HG03066 (cell line): ENCODE results near the gene CPT2.

Experiments
- ATAC-seq: cut with Tn5 transposase; IDR thresholded peaks from one replicate; pipeline ENCODE4 v1.9.1; 2021; ENCODE audit warnings: low read depth; ENCODE audit not compliant: unreplicated experiment

The CPT2 gene

DNA sequence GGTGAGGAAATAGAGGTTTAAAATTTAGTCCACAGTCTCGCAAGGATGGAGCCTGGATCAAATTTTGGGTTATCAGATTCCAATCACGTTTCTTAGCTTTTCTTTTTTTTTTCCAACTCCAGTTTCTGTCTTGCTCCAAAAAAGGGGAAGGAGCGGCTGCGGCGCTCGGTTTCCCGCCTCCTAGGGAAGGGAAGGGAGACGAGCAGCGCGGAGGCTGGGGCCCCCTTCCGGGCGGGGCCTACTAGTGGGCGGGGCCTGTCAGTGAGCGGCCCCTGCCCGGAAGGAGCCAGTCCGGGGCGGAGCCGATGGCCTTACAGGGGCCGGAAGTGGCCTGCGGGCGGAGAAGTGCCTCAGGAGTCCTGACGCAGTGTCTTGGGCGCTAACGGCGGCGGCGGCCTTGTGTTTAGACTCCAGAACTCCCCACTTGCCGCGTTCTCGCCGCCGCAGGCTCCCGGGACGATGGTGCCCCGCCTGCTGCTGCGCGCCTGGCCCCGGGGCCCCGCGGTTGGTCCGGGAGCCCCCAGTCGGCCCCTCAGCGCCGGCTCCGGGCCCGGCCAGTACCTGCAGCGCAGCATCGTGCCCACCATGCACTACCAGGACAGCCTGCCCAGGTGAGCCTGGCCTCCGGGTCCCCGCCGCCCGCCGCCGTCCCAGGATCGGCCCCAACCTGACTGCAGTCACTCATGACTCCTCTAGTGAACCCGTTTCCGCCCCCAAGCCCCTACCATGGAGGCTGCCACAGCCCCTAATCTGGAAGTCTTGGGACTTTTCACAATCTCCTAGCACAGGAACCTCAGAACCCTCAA lies at the start of gene CPT2:
CPT2 (plus strand) TSS at position 340 of the 806 bp plus-strand sequence; CDS start at position 460, 120 bp downstream.
- ATAC-seq: peak; percentile 100

DNA sequence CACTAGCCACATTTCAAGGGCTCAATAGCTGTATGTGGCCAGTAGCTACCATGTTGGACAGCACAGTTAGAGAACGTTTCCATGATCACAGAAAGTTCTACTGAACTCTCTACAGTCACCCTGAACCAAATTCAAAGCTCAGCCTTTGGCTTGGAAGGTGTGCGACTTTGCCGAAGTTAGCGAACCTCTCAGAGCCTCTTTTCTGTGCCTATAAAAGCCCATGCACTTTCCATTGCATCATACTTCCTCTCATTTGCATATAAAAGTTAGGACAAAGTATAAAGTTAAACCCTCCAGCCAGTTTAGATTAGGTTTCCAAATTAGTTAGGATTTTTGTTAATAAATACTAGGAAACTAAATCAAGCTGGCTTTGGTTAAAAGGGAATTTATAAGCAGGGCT lies 49.5 kb upstream of the CPT2 start:
- ATAC-seq: no peak

DNA sequence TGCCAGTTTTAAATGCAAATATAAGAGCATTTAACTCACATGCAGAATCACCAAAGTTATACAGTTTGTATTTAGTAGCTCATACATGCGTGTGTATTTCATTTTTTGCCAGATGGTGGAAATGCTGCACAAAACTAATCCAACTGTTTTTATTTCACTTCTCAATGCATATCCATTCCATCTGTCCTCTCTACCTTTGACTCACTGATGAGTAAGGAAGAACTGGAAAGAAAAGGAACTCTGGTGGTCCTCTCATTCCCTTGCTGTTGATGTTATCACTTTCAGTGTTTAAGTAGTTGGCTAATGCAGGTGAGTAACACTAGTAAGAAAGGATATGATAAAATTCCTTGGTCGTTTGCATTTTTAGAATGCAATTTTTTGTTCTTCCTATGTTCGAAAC lies 48.5 kb upstream of the CPT2 start:
- no peak for ATAC-seq

DNA sequence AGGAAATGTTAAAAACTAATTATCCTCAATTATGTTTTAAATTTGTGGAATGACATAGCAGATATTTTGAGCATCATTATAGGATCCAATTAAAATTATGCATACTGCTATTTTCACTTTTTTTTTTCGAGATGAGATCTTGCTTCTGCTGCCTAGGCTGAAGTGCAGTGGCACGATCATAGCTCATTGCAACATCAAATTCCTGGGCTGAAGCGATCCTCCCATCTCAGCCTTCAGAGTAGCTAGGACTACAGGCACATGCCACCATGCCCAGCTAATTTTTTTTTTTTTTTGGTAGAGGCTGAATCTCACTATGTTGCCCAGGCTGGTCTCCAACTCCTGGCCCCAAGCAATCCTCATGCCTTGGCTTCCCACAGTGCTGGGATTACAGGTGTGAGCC lies 42.9 kb upstream of the CPT2 start:
- no peak for ATAC-seq

DNA sequence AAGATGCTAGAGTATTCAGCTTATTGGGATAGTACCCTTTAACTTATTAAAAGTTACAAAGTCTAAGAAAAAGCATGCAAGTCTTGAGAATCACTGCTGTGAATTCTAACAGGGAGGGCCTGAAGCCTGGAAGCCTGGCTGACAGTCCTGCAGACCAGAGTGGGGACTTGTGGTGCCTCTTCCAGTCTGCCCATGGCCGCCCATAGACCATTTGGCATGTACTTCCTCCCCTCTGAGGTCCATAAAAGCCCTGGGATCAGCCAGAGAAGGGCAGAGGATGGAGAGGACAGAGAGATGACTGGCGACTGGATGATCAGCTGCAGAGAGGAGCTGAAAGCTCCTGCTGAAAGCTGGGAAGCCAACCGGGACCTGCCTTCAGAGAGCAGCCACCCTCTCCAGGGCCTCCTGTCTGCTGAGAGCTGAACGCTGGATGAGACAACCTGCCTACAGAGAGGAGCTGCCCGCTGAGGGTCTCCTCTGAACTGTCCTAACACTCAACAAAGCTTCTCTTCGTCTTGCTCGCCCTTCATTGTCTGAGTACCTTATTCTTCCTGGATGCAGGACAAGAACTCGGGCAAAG lies 41.7 kb upstream of the CPT2 start:
- ATAC-seq: no peak

DNA sequence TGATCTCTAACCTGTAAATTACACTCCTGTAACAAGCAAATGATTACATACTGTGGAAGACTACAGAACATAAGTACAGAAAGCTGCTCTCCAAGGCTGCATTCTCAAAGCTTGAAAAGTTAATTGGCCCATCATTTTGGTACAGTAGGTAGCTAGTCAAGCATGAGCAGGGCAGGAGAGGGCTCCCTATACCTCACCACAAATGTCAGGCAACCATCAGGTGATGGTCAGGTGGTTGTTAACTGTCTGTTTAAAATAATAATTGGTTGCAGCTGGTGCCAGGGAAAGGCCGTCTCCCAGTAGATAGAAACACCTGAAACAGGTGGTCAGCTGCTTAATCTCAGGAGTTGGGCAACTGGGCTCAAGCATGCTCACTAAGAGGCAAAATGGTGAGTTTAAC lies 41.1 kb upstream of the CPT2 start:
- no peak for ATAC-seq

DNA sequence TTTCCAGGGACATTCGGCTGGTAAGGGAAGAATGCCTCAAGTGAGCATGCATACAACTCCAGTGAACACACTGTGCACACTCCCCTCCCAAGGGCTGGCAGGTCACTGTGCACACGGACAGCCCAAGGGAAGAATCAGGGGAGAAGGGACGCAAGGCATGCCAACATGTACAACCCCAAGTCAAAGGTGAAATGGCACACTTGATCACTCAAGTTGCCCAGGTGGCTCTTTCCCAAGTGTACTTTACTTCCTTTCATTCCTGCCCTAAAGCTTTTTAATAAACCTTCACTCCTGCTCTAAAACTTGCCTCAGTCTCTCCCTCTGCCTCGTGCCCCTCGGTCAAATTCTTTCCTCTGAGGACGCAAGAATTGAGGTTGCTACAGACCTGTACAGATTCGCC lies 40.7 kb upstream of the CPT2 start:
- no peak for ATAC-seq

DNA sequence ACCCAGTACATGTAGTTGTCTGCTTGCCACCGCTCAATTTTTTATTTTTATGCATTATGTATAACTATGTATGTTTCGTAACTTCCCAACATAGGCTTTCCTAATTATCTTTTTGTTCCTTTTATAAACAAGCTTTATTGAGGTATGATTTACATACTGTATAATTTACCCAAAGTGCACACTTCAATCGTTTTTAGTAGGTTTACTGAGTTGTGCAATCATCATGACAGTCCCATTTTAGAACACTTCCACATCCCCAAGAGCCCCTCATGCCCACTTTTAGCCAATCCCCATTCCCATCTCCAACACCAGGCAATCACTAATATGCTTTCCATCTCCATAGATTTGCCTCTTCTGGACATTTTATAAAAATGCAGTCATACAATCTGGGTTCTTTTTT lies 39.8 kb upstream of the CPT2 start:
- no peak for ATAC-seq

DNA sequence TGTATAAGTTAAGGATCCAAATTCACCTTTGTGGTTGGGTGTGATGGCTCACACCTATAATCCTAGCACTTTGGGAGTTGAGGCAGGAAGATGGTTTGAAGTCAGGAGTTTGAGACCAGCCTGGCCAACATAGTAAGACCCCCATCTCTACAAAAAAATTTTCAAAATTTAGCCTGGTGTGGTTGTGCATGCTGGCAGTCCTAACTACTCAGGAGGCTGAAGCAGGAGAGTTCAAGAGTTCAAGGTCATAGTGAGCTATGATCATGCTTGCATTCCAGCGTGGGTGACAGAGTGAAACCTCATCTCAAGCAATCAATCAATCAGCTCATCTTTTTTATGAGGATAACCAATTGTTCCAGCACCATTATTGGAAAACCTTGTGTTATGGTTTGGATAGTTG lies 37.7 kb upstream of the CPT2 start:
- ATAC-seq: no peak

DNA sequence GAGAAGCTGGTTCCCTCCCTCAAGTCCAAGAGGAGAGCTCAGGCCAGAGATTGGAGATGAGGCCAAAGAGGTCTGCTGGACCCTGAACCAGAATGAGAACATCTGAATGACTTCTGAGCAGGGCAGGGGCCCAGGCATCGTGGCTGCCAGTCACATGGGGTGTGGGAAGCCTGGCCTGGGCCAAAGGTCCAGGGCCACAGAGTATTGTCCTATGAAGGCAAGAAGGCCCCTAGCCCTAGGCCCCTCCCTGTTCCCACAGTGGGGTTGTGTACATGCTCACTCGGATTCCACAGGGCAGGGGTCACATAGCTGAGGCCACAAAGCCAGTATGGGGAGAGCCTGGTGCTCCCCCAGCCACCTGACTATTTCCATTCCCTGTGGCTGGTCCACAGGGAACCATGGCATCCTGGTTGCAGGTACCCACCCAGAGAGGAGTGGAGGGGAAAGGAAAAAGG lies 35.7 kb upstream of the CPT2 start:
- ATAC-seq: no peak

DNA sequence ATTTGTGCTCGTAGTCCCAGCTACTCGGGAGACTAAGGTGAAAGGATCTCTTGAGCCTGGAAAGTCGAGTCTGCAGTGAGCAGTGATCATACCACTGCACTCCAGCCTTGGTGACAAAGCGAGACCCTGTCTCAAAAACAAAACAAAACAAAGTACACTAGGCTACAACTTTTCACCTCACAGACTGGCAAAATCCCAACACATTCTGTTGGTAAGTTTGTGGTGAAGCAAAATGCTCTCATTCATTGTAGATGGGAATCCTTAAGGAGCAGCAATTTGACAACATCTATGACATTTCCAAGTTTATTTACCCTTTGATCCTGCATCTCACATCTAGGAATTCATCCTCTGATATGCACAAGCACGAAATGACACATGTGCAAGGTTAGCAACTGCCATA lies 34.0 kb upstream of the CPT2 start:
- no peak for ATAC-seq

DNA sequence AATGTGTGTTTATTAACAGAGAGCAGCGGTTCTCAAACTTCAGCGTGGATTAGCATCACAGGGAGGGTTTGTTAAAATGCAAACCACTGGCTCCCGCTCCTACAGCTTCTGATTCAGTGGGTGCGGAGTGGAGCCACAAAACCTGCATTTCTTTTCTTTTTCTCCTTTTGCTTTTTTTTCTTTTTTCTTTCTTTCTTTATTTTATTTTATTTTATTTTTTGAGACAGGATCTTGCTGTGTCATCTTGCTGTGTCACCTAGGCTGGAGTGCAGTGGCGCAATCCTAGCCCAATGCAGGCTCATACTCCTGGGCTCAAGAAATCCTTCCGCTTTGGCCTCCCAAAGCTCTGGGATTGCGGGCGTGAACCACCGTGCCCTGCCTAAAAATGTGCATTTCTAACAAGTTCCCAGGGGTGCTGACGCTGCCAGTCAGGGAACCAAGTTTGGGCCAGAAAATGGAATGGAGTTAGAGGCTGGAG lies 33.3 kb upstream of the CPT2 start:
- ATAC-seq: no peak

DNA sequence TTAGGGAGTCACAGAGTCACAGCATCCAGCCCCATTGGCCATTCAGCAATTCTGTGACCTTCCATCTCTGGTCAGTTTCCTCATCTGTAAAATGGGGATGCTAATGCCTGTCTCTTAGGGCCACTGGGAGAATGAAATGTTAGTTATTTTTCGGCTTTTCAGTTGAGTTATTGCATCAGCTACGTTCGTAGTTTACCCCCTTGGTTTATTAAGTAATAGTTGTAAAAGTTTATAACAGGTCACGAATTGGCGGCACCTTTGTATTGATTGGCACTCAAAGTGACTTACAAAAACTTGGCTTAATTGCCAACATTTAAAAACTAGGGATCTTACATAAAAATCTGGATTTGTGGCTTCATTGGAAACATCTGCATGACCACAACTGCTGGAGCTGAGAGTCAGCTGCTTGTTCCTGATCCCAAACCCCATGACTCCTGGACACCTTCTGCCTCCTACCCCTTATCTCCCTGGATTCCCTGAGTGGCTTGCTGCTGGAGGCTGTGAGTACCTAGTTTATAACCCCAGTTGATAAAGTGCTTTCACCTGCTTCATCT lies 31.1 kb upstream of the CPT2 start:
- no peak for ATAC-seq

DNA sequence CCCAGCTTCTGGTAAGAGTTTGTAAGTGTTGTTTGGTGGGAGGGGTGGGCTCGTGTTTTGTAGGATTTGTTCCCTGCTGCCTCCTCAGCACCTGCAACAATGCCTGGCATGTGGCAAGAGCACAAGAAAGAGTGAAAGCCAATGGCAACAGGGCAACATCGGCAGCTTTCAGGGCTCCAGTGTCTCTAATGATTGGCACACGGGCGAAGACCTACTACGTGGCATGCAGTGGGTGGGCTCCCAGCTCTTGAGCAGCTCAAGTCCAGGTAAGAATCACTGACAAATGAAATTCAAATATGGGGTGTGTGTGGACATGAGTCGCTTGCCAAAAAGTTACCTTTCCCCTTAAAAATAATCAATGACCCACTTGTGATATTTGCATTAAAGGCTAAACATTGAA lies 30.3 kb upstream of the CPT2 start:
- no peak for ATAC-seq

DNA sequence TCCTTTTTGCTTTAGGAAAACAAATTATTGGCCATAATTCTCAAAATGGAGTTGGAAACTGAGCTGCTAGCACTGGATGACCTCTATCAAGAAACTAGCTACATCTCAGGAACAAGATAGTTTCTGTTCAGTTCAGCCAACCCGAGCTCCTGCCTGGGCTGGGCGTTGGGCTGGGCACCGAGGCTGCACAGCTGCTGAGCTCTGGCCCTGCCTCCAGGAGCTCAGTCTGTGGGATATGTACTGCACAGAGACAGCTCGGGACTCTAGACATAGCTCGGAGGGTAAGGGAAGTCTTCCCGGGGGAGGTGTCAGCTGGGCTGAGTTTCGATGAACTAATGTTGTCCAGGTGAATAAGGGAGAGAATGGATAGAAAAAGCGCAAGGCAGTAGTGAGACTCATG lies 29.7 kb upstream of the CPT2 start:
- no peak for ATAC-seq

DNA sequence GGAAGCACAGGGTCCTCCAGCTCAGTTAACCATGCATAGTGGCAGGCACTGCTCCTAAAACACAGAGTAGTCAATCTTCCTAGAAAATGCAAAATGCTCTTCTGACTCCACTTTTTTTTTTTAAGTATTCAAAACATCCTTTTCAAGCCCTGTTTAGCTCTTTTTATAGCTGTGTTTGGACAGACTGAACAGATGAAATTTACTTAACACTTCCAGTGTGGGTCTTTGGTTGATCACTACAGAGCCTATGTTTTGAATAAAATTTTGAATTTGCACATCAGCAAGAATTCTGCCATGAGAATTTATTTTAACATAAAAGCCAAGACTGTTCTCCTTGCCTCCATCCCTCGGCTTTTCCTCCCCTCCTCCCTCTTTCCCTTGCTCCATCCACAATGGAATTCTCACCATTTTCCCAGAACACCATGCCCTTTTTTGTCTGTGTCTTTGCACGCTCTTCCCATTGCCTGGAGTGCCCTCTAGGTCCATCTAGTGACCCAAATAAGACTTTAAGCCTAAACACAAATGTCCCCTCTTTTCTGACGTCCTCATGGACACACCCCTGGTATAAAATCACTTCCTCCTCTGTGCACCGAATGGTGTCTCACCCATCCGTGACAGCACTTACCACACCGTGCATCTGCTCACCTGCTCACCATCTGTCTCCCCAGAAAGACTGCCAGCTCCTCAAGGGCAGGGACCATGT lies 24.0 kb upstream of the CPT2 start:
- ATAC-seq: no peak

DNA sequence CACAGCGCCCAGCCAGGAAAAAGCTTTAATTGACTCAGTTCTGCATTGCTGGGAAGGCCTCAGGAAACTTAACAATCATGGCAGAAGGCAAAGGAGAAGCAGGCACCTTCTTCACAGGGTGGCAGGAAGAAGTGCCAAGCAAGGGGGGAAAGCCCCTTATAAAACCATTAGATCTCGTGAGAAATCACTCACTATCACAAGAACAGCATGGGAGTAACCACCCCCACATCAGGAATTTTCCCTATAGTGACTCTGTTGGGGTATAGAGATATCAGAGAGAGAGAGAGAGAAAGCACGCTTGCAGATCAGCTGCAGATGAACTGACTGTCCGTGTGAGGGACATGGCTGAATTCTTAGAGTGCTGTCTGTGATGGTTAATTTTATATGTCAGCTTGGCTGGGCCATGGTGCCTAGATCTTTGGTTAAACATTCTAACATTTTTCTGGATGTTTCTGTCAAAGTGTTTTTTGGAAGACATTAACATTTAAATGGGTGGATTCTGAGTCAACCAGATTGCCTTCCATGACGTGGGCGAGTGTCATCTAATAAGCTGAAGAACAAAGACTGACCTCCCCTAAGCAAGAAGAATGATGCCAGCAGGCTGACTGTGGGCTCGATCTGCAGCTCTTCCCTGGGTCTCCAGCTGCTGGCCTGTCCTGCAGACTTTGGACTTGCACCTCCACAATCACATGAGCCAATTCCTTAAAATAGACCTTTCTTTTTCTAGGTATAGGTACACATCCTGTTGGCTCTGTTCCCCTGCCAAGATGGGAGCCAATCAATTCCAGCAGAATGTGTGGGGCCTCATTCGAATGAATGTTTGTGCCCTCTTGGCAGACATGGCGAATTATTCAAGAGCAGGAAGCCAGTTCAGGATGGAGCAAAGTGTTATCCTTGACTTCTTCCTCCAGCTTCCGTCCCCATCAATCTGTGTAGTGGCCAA lies 21.4 kb upstream of the CPT2 start:
- no peak for ATAC-seq

DNA sequence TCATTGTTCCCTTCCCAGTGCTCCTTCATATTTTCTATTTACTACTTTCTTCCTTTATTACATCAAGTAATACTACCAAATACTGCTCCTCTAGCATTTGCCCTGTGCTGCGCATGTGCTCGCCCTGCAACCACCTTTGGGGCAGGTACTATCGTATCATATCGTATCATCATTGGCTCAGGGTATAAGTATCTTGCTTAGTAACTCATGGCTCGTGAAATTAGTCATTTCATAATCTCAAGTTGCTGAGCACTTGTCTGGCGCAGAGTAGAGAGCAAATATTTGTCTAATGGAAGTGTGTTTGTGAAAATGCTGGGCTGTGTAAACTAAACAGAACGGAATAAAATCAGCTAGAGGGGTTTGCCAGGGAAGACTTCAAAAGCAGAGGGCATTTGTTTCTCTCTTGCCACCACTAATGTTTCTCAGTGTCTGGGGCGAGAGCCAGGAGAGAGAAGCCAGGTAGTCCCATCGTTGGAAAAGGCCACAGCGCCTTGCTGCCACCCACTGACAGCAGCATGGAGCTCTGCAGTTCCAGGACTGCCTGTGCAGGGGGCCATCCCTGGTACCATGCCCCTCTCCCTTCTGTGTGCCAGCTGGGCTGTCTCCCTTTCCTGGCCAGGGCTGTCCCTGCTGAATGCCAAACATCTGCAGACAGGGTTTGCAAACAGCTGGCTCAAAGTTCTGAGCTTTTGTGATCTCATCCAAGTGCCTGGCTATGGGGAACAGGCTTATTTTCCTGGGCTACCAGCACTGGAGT lies 20.0 kb upstream of the CPT2 start:
- ATAC-seq: no peak

DNA sequence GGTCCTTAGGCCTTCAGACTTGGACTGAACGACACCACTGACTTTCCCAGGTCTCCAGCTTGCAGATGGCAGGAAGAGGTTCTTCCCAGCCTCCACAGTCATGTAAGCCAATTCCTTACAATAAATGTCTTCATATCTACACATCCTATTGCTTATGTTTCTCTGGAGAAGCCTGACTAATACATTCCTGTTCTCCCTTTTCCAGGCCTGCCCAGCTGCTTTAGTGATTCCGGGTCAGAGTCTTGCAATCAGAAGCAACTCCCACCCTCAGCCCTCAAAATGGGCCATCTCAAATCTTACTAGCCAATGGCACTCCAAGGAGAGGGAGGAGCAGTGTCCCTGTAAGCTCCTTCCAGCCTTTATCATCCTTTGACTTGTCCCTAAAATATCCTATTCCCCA lies 16.4 kb upstream of the CPT2 start:
- no peak for ATAC-seq

DNA sequence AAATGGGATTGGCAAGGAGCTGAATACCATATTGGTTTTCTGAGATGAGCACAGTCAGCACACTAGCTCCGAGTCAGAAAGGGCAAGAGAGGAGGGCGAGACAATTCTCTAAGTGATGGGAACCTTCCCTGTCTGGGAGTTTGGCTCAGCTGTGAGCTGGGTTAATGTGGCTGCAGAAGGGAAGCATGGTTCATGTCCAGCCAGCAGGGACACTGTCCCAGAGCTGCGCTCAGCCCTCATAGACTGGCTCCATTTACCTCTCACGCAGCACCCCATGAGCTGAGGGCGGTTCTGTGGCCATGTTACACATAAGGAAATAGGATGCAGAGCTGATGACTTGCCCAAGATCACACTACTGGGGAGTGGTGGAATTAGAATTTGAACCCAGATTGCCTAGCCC lies 15.7 kb upstream of the CPT2 start:
- no peak for ATAC-seq
